Mammary epithelial cell (primary cell): Measurements from ENCODE around the gene GPC5.
"Not testable (repeated sequence)": the region's sequence is repeated elsewhere in the genome, so short reads cannot be mapped to it uniquely, and the experiment has no call there.

Experiments
- CTCF ChIP-seq, 2 donors: IDR thresholded peaks in 1 of 2; conservative IDR thresholded peaks in 1 of 2; 2 replicates each; pipeline ENCODE4 v1.5.1; 2011 to 2012; ENCODE audit warnings: inconsistent platforms in 2 of 2, low read length in 2 of 2, mild to moderate bottlenecking in 2 of 2, control low read depth in 1 of 2, low read depth in 1 of 2; ENCODE audit not compliant: insufficient read depth in 1 of 2; ENCODE audit errors: extremely low read depth in 1 of 2
- EZH2 ChIP-seq: IDR thresholded peaks from 2 replicates; pipeline ENCODE4 v1.6.1; 2012; ENCODE audit warnings: low read length, inconsistent platforms, borderline replicate concordance

- TF ChIP-seq CTCF (conservative IDR thresholded peaks at IDR 0.05 in 1 of 2, IDR thresholded peaks at IDR 0.05 in 1 of 2; ENCODE audit: extremely low read depth in 1 of 2, insufficient read depth in 1 of 2, low read depth in 1 of 2, low read length in 2 of 2); EZH2: not testable (repeated sequence)
Measured at GRCh38 chr13:91781982-91782691, 383.7 kb downstream of the GPC5 start.
